SH-SY5Y (cell line): ENCODE data around the gene LRRC4C.

Source experiments
- GATA2 ChIP-seq: IDR thresholded peaks from 2 replicates; pipeline ENCODE4 v1.6.1; 2011; ENCODE audit warnings: mild to moderate bottlenecking, low read depth, low read length
- GATA3 ChIP-seq: IDR thresholded peaks from 2 replicates; pipeline ENCODE4 v1.6.1; 2011; ENCODE audit warnings: low read depth, mild to moderate bottlenecking, low read length, moderate library complexity

DNA sequence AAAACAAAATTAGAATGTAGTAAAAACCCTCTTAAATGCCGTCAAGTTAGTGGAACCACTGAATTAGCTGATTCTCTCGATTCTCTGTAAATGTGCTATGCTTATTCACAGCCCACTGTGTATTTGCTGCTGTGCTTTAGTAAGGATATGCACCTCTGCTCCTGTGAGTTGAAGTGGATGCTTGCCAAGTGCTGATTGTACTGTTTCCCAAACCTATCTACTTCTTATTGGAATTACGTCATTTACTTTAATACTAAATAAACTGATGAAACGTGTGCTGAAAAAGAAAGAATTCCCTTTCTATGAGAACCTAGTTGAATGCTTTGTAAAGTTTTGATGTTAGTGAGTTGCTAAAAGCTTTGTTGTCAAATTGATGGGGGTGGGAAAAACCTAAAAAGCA lies 158.4 kb downstream of the LRRC4C start:
- TF ChIP-seq GATA2: no peak
- TF ChIP-seq GATA3: no peak
